HG02938 (cell line): ENCODE data around the gene SMIM38.
A peak's percentile ranks its signal among the peaks of the same experiment; 100 is the strongest.

Experiments used
- ATAC-seq: cut with Tn5 transposase; IDR thresholded peaks from one replicate; pipeline ENCODE4 v1.9.1; 2021; ENCODE audit warnings: mild to moderate bottlenecking, moderate library complexity; ENCODE audit not compliant: unreplicated experiment

SMIM38 gene

GRCh38 chr11:69157822-69158231 lies 2.1 kb downstream of the SMIM38 start:
- ATAC-seq: no peak

- ATAC-seq: no peak
Measured at GRCh38 chr11:69158301-69159149, 2.8 kb downstream of the SMIM38 start.

- no peak for ATAC-seq
Measured at GRCh38 chr11:69159150-69159852, 3.6 kb downstream of the SMIM38 start.

GRCh38 chr11:69160296-69161116 lies 4.8 kb downstream of the SMIM38 start:
- ATAC-seq: no peak

GRCh38 chr11:69161117-69161407 lies 5.3 kb downstream of the SMIM38 start:
- ATAC-seq: no peak

- ATAC-seq: no peak
Measured at GRCh38 chr11:69162505-69162904, 6.8 kb downstream of the SMIM38 start.

GRCh38 chr11:69163842-69164241 lies 8.1 kb downstream of the SMIM38 start:
- ATAC-seq: no peak

GRCh38 chr11:69164824-69165223 lies 9.1 kb downstream of the SMIM38 start:
- ATAC-seq: no peak

- no peak for ATAC-seq
Measured at GRCh38 chr11:69165775-69166174, 10.0 kb downstream of the SMIM38 start.

- ATAC-seq: peak; percentile 91
Measured at GRCh38 chr11:69166218-69167115, 10.7 kb downstream of the SMIM38 start.

- ATAC-seq: peak; percentile 18
Measured at GRCh38 chr11:69167130-69167915, 11.6 kb downstream of the SMIM38 start.

GRCh38 chr11:69167916-69168691 lies 12.4 kb downstream of the SMIM38 start:
- ATAC-seq: no peak

GRCh38 chr11:69169479-69169878 lies 13.7 kb downstream of the SMIM38 start:
- ATAC-seq: no peak

- ATAC-seq: no peak
Measured at GRCh38 chr11:69170704-69171103, 15.0 kb downstream of the SMIM38 start.

GRCh38 chr11:69171476-69172240 lies 15.9 kb downstream of the SMIM38 start:
- ATAC-seq: no peak

- ATAC-seq: no peak
Measured at GRCh38 chr11:69172674-69173073, 16.9 kb downstream of the SMIM38 start.

- no peak for ATAC-seq
Measured at GRCh38 chr11:69173331-69173730, 17.6 kb downstream of the SMIM38 start.

GRCh38 chr11:69173925-69174581 lies 18.3 kb downstream of the SMIM38 start:
- no peak for ATAC-seq
